ENCODE measurements around the gene ECPAS.

ECPAS gene

GRCh38 chr9:111399772-111400563 is 84.2 kb downstream of the ECPAS start:
- H3K4me3 ChIP-seq (ENCODE audit: low read length), result no peak overlapping the region
- TF ChIP-seq CTCF (conservative IDR thresholded peaks at IDR 0.05; ENCODE audit: low read length), result peak; percentile 40
- DNase-seq (ENCODE audit: low read depth), result peak; percentile 10

GRCh38 chr9:111399211-111399739 is 84.9 kb downstream of the ECPAS start:
- no peak for DNase-seq (ENCODE audit: low read depth)
- H3K4me3 ChIP-seq (ENCODE audit: low read length), result no peak overlapping the region
- TF ChIP-seq CTCF (conservative IDR thresholded peaks at IDR 0.05; ENCODE audit: low read length), result no peak

- DNase-seq (ENCODE audit: low read depth), result no peak
- H3K4me3 ChIP-seq (ENCODE audit: low read length), result no peak overlapping the region
- TF ChIP-seq CTCF (conservative IDR thresholded peaks at IDR 0.05; ENCODE audit: low read length), result no peak
These were observed 90.2 kb downstream of the ECPAS start for GRCh38 chr9:111393971-111394370.

- no peak for TF ChIP-seq CTCF (conservative IDR thresholded peaks at IDR 0.05; ENCODE audit: low read length)
- no peak for DNase-seq (ENCODE audit: low read depth)
- H3K4me3 ChIP-seq (ENCODE audit: low read length), result no peak overlapping the region
These were observed 94.8 kb downstream of the ECPAS start for GRCh38 chr9:111389406-111389805.

- peak; percentile 44 for DNase-seq (ENCODE audit: low read depth)
- H3K4me3 ChIP-seq (ENCODE audit: low read length), result no peak overlapping the region
- TF ChIP-seq CTCF (conservative IDR thresholded peaks at IDR 0.05; ENCODE audit: low read length), result no peak
These were observed 97.8 kb downstream of the ECPAS start for GRCh38 chr9:111386386-111386785.

- TF ChIP-seq CTCF (conservative IDR thresholded peaks at IDR 0.05; ENCODE audit: low read length), result no peak
- H3K4me3 ChIP-seq (ENCODE audit: low read length), result no peak overlapping the region
- DNase-seq (ENCODE audit: low read depth), result no peak
These were observed 103.2 kb downstream of the ECPAS start for GRCh38 chr9:111381006-111381405.
